ENCODE measurements around the gene ERG. TPM values are rescaled to one million over a fixed set of nuclear protein-coding genes. Genes with fewer than 3 reads are reported as not detected.

The ERG gene
- total RNA-seq, 1 experiment from 2014 or later = 0.11 TPM

DNA sequence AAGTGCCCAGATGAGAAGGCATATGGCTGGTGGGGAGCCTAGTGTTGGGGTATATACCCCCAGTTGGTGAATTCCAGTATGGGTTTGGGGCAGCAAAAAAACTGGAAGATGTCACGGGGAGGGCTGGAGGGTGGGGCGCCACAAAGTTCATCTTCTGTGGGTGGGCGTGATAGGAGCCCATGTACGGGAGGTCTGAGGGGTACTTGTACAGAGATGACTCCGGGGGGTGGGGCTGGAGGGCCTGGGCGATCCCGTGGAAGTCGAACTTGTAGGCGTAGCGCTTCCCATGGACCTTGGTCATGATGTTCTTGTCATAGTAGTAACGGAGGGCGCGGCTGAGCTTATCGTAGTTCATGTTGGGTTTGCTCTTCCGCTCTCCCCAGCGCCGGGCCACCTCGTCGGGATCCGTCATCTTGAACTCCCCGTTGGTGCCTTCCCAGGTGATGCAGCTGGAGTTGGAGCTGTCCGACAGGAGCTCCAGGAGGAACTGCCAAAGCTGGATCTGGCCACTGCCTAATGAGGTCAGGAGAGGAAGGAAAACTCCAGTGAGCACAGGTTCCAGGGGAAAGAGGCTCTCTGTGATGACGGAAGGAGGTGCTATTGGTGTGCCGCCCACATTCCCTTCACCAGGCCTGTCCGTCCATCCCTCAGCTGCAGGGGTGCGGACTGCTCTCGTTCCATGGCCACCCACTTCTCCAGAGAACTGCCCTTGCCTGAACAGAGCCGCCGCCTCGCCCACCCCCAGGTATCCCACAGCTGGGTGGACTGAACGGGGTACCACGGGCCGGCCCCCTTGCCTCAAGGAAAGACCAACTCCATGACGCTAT lies 114.7 kb downstream of the ERG start:
- no peak overlapping the region for H4K8ac ChIP-seq (replicated peaks; ENCODE audit: insufficient read length, low read depth, low read length)

More for the DNA sequence above, 114.7 kb downstream of the ERG start:
- Histone ChIP-seq H2AK5ac (ENCODE audit: insufficient read length, low read length) (no peak overlapping the region), H2BK12ac (ENCODE audit: insufficient read length, low read depth, low read length) (no peak overlapping the region), H3K27ac (ENCODE audit: insufficient read length, low read depth, low read length) (no peak overlapping the region), H3K4me2 (ENCODE audit: insufficient read depth, insufficient read length, low read length) (no peak overlapping the region), H3K79me2 (ENCODE audit: insufficient read depth, low read length) (no peaks in the 10 kb centered on the region), H4K20me1 (ENCODE audit: control insufficient read depth, insufficient read depth, insufficient read length) (no peaks in the 10 kb centered on the region), H3T11ph (ENCODE audit: low read length) (no peak overlapping the region), H2BK5ac (ENCODE audit: insufficient read length, low read length) (no peak overlapping the region), H4K91ac (ENCODE audit: insufficient read length, low read depth, low read length) (no peak overlapping the region), H2BK15ac (ENCODE audit: low read depth, low read length) (no peak overlapping the region), H3K79me1 (ENCODE audit: insufficient read depth, low read depth, low read length, poor library complexity, severe bottlenecking) (no peaks in the 10 kb centered on the region), H3K9ac (ENCODE audit: extremely low read depth, insufficient read length, low read length) (no peak overlapping the region), H3K23me2 (ENCODE audit: insufficient read length, low read depth, low read length, poor library complexity, severe bottlenecking) (no peaks in the 10 kb centered on the region), H3K4ac (ENCODE audit: low read depth, low read length) (no peak overlapping the region), H3K4me1 (ENCODE audit: insufficient read depth, low read length) (no peaks in the 10 kb centered on the region), H2BK120ac (ENCODE audit: low read depth, low read length, poor library complexity, severe bottlenecking) (no peak overlapping the region), H3K18ac (ENCODE audit: insufficient read length, low read depth, low read length) (no peak overlapping the region), H3K9me3 (ENCODE audit: control insufficient read depth, low read depth, low read length) (no peaks in the 10 kb centered on the region), H2BK20ac (ENCODE audit: low read depth, low read length, poor library complexity, severe bottlenecking) (no peak overlapping the region), H3K56ac (ENCODE audit: insufficient read length, low read depth, low read length) (no peak overlapping the region), H3K27me3 (ENCODE audit: insufficient read depth, low read length) (no peaks in the 10 kb centered on the region), H4K5ac (ENCODE audit: insufficient read length, low read depth, low read length) (no peak overlapping the region), H3K14ac (ENCODE audit: insufficient read depth, low read length) (no peak overlapping the region), H2AFZ (ENCODE audit: low read length) (no peak overlapping the region), H3K23ac (ENCODE audit: insufficient read length, low read depth, low read length) (no peak overlapping the region)
- no CpG with 5 or more reads among the region's 34 CpGs for WGBS (ENCODE audit: extremely low coverage, insufficient read length, low lambda C conversion rate)
- Mint-ChIP-seq H3K9me3 (no peaks in the 10 kb centered on the region; a peak in 1 of 5 replicates), H3K4me1 (no peaks in the 10 kb centered on the region), H3K36me3 (ENCODE audit: insufficient read depth in 1 of 3, low read depth in 3 of 3) (no peaks in the 10 kb centered on the region), H3K4me3 (no peak overlapping the region), H3K27ac (no peak overlapping the region), H3K27me3 (ENCODE audit: low read depth) (no peaks in the 10 kb centered on the region)
- no peak for DNase-seq
- TF ChIP-seq, protein P1, sequence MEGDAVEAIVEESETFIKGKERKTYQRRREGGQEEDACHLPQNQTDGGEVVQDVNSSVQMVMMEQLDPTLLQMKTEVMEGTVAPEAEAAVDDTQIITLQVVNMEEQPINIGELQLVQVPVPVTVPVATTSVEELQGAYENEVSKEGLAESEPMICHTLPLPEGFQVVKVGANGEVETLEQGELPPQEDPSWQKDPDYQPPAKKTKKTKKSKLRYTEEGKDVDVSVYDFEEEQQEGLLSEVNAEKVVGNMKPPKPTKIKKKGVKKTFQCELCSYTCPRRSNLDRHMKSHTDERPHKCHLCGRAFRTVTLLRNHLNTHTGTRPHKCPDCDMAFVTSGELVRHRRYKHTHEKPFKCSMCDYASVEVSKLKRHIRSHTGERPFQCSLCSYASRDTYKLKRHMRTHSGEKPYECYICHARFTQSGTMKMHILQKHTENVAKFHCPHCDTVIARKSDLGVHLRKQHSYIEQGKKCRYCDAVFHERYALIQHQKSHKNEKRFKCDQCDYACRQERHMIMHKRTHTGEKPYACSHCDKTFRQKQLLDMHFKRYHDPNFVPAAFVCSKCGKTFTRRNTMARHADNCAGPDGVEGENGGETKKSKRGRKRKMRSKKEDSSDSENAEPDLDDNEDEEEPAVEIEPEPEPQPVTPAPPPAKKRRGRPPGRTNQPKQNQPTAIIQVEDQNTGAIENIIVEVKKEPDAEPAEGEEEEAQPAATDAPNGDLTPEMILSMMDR (conservative IDR thresholded peaks at IDR 0.05) = no peak

Data from H9 (cell line).